SIG-M5 (cell line): ENCODE measurements around the gene OR10G3.
"Not testable (repeated sequence)": the region's sequence is repeated elsewhere in the genome, so short reads cannot be mapped to it uniquely, and the experiment has no call there.

Experiments
- DNase-seq: peaks from one replicate; lab custom pipeline; 2025; lab: John Stamatoyannopoulos, UW

OR10G3 gene

GRCh38 chr14:21579976-21580375 lies at the start of gene OR10G3:
OR10G3 (minus strand) TSS chr14:21580076; CDS start chr14:21570744, 9,332 bp downstream.
- no peak for DNase-seq

- DNase-seq = no peak
These were observed 46.8 kb upstream of the OR10G3 start for GRCh38 chr14:21626491-21627230.

GRCh38 chr14:21617614-21618013 lies 37.7 kb upstream of the OR10G3 start:
- no peak for DNase-seq

GRCh38 chr14:21614240-21614639 lies 34.4 kb upstream of the OR10G3 start:
- no peak for DNase-seq

- no peak for DNase-seq
These were observed 32.4 kb upstream of the OR10G3 start for GRCh38 chr14:21612324-21612723.

GRCh38 chr14:21602181-21602580 lies 22.3 kb upstream of the OR10G3 start:
- DNase-seq = not testable (repeated sequence)

- no peak for DNase-seq
These were observed 9.4 kb upstream of the OR10G3 start for GRCh38 chr14:21589317-21589716.

- no peak for DNase-seq
These were observed 4.2 kb downstream of the OR10G3 start for GRCh38 chr14:21575661-21576060.

GRCh38 chr14:21572604-21573003 lies 7.3 kb downstream of the OR10G3 start:
- DNase-seq = no peak

GRCh38 chr14:21558703-21559170 lies 21.1 kb downstream of the OR10G3 start:
- DNase-seq = no peak

- peak; percentile 2 for DNase-seq
These were observed 22.6 kb downstream of the OR10G3 start for GRCh38 chr14:21557084-21557901.

GRCh38 chr14:21556378-21557083 lies 23.3 kb downstream of the OR10G3 start:
- DNase-seq = no peak

GRCh38 chr14:21553266-21553665 lies 26.6 kb downstream of the OR10G3 start:
- DNase-seq = no peak

- DNase-seq = not testable (repeated sequence)
These were observed 35.3 kb downstream of the OR10G3 start for GRCh38 chr14:21544588-21544987.

GRCh38 chr14:21543963-21544362 lies 35.9 kb downstream of the OR10G3 start:
- DNase-seq = no peak

GRCh38 chr14:21543521-21543960 lies 36.3 kb downstream of the OR10G3 start:
- no peak for DNase-seq

- no peak for DNase-seq
These were observed 38.3 kb downstream of the OR10G3 start for GRCh38 chr14:21541413-21542074.

GRCh38 chr14:21539189-21539940 lies 40.5 kb downstream of the OR10G3 start:
- no peak for DNase-seq

GRCh38 chr14:21537090-21537424 lies 42.8 kb downstream of the OR10G3 start:
- no peak for DNase-seq

- DNase-seq = no peak
These were observed 43.3 kb downstream of the OR10G3 start for GRCh38 chr14:21536418-21537089.
